Activated CD8-positive, alpha-beta memory T cell treated with anti-CD3 and anti-CD28 coated beads for 1 hour (primary cell): Measurements from ENCODE around the gene PTPRN2.

Source experiments
- DNase-seq, 2 donors: peaks; one replicate each; pipeline ENCODE4 v3.0.0-alpha.2; 2020; ENCODE audit warnings: low read depth in 1 of 2; ENCODE audit errors: extremely low read depth in 1 of 2

PTPRN2 gene

DNA sequence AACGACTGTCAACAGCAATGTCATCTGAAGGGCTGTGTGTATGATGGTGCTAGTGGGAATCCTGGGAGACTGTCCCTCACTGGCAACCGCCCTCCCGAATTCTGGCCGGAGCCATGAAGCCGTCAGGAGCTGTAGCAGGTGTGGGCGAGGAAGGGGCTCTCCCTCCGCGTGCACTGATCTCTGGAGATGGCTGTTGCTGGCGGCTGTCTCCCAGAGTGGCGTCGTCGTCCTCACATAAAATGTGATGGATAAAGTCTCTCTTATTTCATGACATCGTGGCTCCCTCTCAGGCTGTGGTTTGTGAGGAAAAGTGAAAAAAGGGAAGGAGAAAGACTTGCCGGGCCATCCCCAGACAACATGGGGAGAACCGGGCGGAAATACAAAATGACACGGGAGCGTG lies 1034.4 kb downstream of the PTPRN2 start:
- DNase-seq: no peak

GRCh38 chr7:157552295-157552993 lies 1035.2 kb downstream of the PTPRN2 start:
- no peak for DNase-seq

DNA sequence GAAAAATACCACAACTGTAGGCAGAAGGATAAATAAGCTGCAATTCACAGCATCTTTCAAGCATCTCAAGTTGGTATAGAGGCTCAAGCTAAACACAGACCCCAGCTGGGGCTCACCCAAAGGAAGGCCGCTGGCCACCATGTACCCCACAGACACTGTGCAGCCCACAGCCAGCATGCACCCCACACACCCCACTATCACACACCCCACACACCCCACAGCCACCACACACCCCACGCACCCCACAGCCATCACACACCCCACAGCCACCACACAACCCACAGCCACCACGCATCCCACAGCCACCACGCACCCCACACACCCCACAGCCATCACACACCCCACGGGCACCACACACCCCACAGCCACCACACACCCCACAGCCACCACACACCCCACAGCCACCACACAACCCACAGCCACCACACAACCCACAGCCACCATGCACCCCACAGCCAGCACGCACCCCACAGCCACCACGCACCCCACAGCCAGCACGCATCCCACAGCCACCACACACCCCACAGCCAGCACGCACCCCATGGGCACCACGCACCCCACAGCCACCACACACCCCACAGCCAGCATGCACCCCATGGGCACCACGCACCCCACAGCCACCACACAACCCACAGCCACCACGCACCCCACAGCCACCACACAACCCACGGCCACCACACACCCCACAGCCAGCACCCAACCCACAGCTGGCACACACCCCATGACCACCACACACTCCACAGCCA lies 1036.1 kb downstream of the PTPRN2 start:
- DNase-seq: no peak

GRCh38 chr7:157550300-157551275 lies 1037.0 kb downstream of the PTPRN2 start:
- DNase-seq: no peak

GRCh38 chr7:157549612-157550299 lies 1037.9 kb downstream of the PTPRN2 start:
- no peak for DNase-seq

DNA sequence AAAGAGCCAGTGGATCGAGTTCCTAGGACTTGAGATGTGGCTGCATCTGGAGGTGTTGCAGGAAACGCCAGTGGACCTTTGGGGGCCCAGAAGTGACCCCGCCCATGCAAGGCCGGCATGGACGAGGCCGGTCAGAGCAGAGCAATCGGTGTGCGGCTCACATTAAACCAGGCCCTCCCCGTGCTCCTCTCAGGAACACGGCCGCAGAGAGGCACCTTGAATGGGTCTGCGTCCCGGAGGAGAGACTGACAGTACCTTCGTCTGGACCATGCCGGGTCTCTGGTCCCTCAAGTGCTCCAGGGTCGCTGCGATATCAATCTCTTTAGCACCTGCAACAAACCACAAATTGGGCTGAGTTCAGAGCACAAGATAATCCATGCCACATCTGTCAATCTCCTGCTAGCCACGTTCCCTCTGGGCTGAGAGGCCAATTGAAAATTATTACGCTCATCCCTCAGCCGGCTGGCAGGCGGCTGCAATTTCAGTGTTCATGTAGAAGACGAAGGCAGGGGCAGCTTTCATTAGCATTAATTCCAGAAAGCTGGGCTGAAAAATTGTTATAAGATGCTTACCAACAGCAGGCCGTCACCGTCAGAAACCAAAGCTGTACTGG lies 1038.8 kb downstream of the PTPRN2 start:
- no peak for DNase-seq

- DNase-seq: no peak
Observed at GRCh38 chr7:157547611-157548010, 1040.0 kb downstream of the PTPRN2 start.

DNA sequence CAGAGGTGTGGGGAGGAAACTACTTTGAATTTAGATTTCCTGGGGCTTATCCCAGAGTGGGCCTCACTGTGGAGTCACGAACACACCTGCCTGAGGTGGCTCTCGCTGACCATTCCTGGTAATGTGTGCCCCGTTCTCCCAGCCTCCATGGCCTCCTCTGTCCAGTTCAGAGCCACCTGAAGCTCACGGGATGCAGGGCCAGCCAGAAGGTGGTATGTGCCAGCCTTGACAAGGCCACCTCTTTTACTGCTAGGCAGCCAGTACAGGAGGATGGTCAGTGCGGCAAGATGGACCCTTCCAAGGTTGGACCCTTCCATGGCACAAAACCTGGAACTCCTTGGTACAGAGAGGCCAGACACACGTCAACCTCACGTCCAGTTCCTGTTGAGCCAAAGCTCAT lies 1040.5 kb downstream of the PTPRN2 start:
- DNase-seq: no peak

DNA sequence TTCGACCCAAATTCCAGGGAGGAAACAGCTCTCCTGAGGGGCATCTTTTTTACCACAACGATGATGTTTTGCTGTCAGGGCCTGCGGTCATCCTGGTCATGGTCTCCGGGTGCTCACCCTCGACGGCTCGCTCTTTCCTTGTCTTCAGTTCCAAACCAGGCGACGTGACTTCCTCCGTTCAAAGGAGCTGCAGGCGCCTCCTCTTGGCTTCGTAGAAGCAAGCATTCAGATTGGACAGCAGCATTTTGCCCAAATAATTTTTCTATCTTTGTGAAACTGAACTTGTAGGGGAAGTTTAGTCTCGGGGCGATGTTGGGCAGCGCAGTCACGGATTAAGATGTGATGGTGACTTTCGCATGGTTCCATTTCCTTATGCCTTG lies 1042.0 kb downstream of the PTPRN2 start:
- DNase-seq: no peak

DNA sequence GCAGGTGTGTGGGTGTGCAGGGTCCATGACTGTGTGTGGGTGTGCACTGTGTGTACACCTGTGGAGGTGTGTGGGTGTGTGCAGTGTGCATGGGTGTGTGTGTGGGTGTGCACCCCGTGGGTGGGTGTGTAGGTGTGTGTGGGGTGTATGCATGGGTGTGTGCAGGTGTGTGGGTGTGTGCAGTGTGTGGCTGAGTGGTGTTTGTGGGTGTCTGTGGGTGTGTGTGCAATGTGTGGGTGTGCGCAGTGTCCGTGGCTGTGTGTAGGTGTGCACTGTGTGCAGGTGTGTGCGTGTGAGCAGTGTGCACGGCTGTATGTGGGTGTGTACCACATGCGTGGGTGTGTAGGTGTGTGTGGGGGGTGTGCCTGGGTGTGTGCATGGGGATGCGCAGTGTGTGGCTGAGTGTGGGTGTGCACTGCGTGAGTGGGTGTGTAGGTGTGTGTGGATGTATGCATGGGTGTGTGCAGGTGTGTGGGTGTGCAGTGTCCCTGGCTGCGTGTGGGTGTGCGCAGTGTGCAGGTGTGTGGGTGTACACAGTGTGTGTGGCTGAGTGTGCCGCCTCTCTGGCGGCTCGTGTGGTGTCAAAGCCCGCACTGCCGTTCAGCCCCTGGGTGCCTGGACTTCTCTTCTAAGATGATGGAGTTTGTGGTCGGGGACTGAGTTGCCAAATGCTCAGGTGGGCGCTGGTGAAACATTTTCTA lies 1042.5 kb downstream of the PTPRN2 start:
- DNase-seq: no peak

DNA sequence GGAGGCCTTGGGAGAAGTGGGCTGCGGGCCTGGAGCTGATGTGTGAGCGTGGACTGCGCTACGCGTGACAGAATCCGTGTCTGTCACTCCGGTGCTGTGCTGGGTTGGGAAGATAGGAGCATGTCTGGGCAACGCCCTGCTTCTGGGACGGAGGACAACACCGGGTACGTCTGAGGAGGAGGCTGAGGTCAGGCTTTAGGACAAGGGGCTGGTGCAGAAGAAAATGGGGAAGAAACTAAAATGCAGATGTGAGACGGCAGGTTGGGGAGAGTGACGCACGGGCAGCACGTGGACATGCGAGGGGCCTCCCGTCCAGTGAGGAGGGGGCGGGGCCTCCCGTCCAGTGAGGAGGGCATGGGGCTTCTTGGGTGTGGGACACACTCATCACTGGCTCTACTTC lies 1043.4 kb downstream of the PTPRN2 start:
- no peak for DNase-seq

DNA sequence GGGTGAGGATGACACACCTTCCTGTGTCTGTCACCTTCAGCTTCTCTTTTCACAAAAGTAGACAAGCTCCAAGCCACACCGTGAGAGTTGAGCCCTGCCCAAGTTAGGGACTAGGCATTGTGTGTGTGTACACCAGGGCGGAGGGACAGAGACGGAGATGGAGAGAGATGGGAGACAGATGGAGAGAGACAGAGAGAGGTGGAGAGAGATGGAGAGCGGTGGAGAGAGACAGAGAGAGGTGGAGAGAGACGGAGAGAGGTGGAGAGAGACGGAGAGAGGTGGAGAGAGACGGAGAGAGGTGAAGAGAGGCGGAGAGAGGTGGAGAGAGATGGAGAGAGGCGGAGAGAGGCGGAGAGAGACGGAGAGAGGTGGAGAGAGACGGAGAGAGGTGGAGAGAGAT lies 1043.8 kb downstream of the PTPRN2 start:
- DNase-seq: no peak

DNA sequence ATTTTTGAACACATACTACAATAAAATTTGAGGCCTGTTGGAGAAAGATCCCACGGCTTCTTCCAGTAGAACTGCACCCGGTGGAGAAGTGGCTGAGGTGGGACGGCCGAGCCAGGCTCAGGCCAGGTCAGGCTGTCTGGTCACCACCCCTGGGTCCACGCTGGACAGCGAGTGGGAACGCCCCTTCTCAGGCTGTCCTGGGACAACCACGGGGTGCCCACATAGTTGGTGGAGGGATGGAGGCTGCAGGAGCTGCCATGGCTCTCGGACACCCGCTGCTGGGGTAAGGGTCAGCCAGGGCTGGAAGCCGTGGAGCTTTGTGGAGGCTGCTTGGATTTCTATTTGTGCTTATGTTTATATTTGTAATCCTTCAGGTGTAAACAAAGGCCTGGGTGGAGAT lies 1044.3 kb downstream of the PTPRN2 start:
- no peak for DNase-seq

- DNase-seq: no peak
Observed at GRCh38 chr7:157542068-157543021, 1045.3 kb downstream of the PTPRN2 start.

DNA sequence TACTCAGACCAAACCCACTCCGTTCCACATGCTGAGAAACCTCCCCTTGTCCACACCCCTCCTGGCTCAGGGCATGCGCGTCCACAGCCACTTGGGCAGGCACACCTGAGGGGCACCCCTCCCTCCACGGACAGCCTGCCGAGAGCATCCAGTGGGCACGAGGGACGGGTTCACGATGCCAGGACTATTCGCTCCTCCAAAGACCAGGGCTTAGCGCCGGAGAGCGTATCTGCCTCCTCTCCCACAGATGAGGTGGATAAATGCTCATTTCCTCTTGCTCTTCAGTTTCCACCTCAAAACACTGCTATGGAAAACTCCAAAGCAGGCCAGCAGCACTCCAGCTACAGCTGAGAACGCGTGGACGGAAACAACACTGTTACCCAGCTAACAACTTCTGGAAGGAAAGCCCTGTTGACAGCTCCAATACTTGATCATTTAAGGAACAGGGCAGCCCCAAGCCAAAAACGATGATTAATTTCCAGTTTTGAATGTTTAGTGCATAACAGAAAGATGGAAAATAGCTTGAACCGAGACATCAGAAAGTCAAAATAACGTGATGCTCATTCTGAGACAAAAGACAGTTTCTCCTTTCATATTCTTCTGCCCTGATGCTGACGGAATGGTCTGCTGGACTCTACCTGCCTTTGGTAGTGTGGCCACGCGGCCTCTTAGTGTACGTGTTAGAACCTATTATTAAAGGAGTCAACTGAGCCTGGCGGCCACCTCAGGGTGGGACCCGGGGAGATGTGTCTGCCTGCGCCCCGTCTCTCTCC lies 1046.1 kb downstream of the PTPRN2 start:
- DNase-seq: no peak

- no peak for DNase-seq
Observed at GRCh38 chr7:157540606-157541294, 1046.9 kb downstream of the PTPRN2 start.

DNA sequence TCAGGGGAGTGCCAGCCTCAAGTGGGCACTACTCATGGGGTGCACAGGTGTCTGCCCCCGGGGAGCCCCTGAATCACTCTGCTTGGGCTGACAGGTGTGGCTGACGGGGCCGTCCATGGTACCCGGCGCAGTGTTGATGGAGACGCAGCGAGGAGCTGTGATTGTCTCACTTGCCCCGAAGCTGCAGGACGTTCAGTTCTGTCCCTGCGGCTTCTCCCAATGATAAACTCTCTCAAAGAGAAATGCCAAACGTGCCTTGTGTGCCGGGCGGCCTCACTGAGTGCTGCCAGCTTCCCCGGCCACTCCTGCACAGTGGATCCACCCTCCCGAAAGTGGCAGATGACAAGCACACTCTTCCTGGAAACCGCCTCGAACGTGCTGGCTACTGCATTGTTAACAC lies 1047.6 kb downstream of the PTPRN2 start:
- no peak for DNase-seq
